K562 (cell line): ENCODE measurements around the gene TMEM184C. TPM values are rescaled to one million over a fixed set of nuclear protein-coding genes. Genes with fewer than 3 reads are reported as not detected.

Source experiments
- ATAC-seq: fragments of 200-7000 bp; cut with Tn5 transposase; 3 replicates; pipeline ENCODE4 v1.9.1; 2020; ENCODE audit warnings: moderate library complexity
- BruUV-seq: library from RNA; stranded (reverse); fragments of 400-500 nt; replicated peaks from 2 replicates; lab custom pipeline; 2021; lab: Mats Ljungman, UMichigan
- CTCF ChIA-PET: fragments of 300-600 bp; formaldehyde crosslinking; extraction: SDS; loops from one replicate; lab custom pipeline; 2021; ENCODE audit warnings: low intra/inter-chr PET ratio; lab: Yijun Ruan, JAX
- POLR2A ChIA-PET: fragments of 300-600, 350-650 bp; sonication (Branson Sonifier 250); formaldehyde crosslinking; extraction: SDS; loops from one replicate; lab custom pipeline; 2021; ENCODE audit warnings: antibody characterized with exemption, inconsistent platforms; lab: Yijun Ruan, JAX
- DNase-seq, 4 experiments: peaks; one replicate each; pipeline versions ENCODE4 v3.0.0 to v3.0.0-alpha.2; 2011 to 2018; ENCODE audit warnings: low spot score in 3 of 4, mixed read lengths in 3 of 4; ENCODE audit errors: extremely low read depth in 1 of 4
- FAIRE-seq: peaks from 2 replicates; lab custom pipeline; 2011; peaks lifted over from hg19 to GRCh38; lab: Jason Lieb, UNC
- H2AFZ ChIP-seq: 2 replicates; pipeline ENCODE4 v1.6.0; 2011; ENCODE audit warnings: low read depth, low read length, control low read depth, inconsistent platforms
- H3K27ac ChIP-seq: fragments of 200-600 bp; 3 replicates; pipeline ENCODE4 v1.8.0; 2011; ENCODE audit warnings: low read depth, mild to moderate bottlenecking, control low read depth, inconsistent platforms, low read length, moderate library complexity, mixed read lengths; ENCODE audit errors: extremely low read depth
- H3K27me3 ChIP-seq, 2 experiments: fragments of 300-600 bp in 1 of 2; 2 replicates in 1 of 2; 3 replicates in 1 of 2; pipeline versions ENCODE4 v1.6.0 to v1.8.0; 2011; ENCODE audit warnings: inconsistent platforms in 2 of 2, low read length in 2 of 2, mild to moderate bottlenecking in 1 of 2, mixed read lengths in 1 of 2, moderate library complexity in 1 of 2; ENCODE audit not compliant: control insufficient read depth in 2 of 2, insufficient read depth in 2 of 2
- H3K36me3 ChIP-seq: fragments of 300-600 bp; 3 replicates; pipeline ENCODE4 v1.8.0; 2011; ENCODE audit warnings: mild to moderate bottlenecking, low read length, inconsistent platforms; ENCODE audit not compliant: control insufficient read depth, insufficient read depth
- H3K4me1 ChIP-seq, 2 experiments: fragments of 200-600 bp in 1 of 2; replicated peaks in 1 of 2; 2 replicates in 1 of 2; 3 replicates in 1 of 2; pipeline versions ENCODE4 v1.5.1 to v1.8.0; 2011; ENCODE audit warnings: inconsistent platforms in 2 of 2, low read length in 2 of 2, mild to moderate bottlenecking in 1 of 2, mixed read lengths in 1 of 2, moderate library complexity in 1 of 2; ENCODE audit not compliant: control insufficient read depth in 2 of 2, insufficient read depth in 2 of 2
- H3K4me2 ChIP-seq: 2 replicates; pipeline ENCODE4 v1.6.1; 2011; ENCODE audit warnings: low read length, control low read depth, inconsistent platforms, mixed read lengths; ENCODE audit not compliant: insufficient read depth
- H3K4me3 ChIP-seq: fragments of 200-600 bp; sonication (generic), shearing (Covaris generic); 2 replicates; pipeline ENCODE4 v1.5.1; 2016; ENCODE audit warnings: control low read depth, inconsistent platforms
- H3K79me2 ChIP-seq: fragments of 200-600 bp; 3 replicates; pipeline ENCODE4 v1.8.0; 2011; ENCODE audit warnings: low read length, inconsistent platforms; ENCODE audit not compliant: control insufficient read depth, insufficient read depth
- H3K9ac ChIP-seq, 2 experiments: 2 replicates each; pipeline versions ENCODE4 v1.6.0 to v1.6.1; 2011; ENCODE audit warnings: low read depth in 2 of 2, low read length in 2 of 2, control low read depth in 1 of 2, inconsistent platforms in 1 of 2, mild to moderate bottlenecking in 1 of 2, mixed read lengths in 1 of 2; ENCODE audit not compliant: insufficient read depth in 1 of 2
- H3K9me1 ChIP-seq: one replicate; pipeline ENCODE4 v1.6.0; 2011; ENCODE audit warnings: inconsistent platforms, mild to moderate bottlenecking, low read length, moderate library complexity; ENCODE audit not compliant: control insufficient read depth, insufficient read depth
- H3K9me3 ChIP-seq: replicated peaks from 2 replicates; pipeline ENCODE4 v1.5.1; 2011; ENCODE audit warnings: low read depth, low read length, inconsistent platforms; ENCODE audit not compliant: control insufficient read depth, insufficient read depth
- H4K20me1 ChIP-seq: replicated peaks from 2 replicates; pipeline ENCODE4 v1.6.1; 2011; ENCODE audit warnings: low read length, inconsistent platforms, mixed read lengths; ENCODE audit not compliant: control insufficient read depth, insufficient read depth
- BMI1 ChIP-seq: fragments of 150-350 bp; IDR thresholded peaks from 2 replicates; pipeline ENCODE4 v1.6.1; 2014; ENCODE audit warnings: low read length
- DMBX1 ChIP-seq: fragments of 250-450 bp; sonication (Bioruptor Pico); IDR thresholded peaks from 2 replicates; pipeline ENCODE4 v1.8.0; 2022; ENCODE audit warnings: inconsistent platforms, mild to moderate bottlenecking, moderate library complexity, borderline replicate concordance
- GABPB2 ChIP-seq: fragments of 250-450 bp; sonication (Bioruptor Pico); conservative IDR thresholded peaks from 2 replicates; pipeline ENCODE4 v1.5.1; 2021; ENCODE audit warnings: mild to moderate bottlenecking
- HCFC1 ChIP-seq: IDR thresholded peaks from 2 replicates; pipeline ENCODE4 v1.6.1; 2012; ENCODE audit warnings: low read depth, low read length, improper control_type of control experiment
- JUN ChIP-seq, 2 experiments: sonication (generic) in 1 of 2; formaldehyde crosslinking in 1 of 2; IDR thresholded peaks; 2 replicates each; pipeline versions ENCODE4 v1.6.1 to v1.8.0; 2012 to 2022; ENCODE audit warnings: borderline replicate concordance in 2 of 2, mild to moderate bottlenecking in 2 of 2, improper control_type of control experiment in 1 of 2, low read depth in 1 of 2, low read length in 1 of 2, missing genetic modification reagents in 1 of 2
- KDM4B ChIP-seq, 2 experiments: fragments of 450-650 bp in 1 of 2; sonication (generic) in 1 of 2; IDR thresholded peaks; 2 replicates each; pipeline ENCODE4 v1.6.1; 2016 to 2017; ENCODE audit warnings: borderline replicate concordance in 2 of 2, antibody characterized with exemption in 1 of 2, low read depth in 1 of 2, mild to moderate bottlenecking in 1 of 2
- KLF16 ChIP-seq: IDR thresholded peaks from 2 replicates; pipeline ENCODE4 v1.6.1; 2016; ENCODE audit warnings: antibody characterized with exemption
- NELFE ChIP-seq: IDR thresholded peaks from 2 replicates; pipeline ENCODE4 v1.6.1; 2011; ENCODE audit warnings: mild to moderate bottlenecking; ENCODE audit not compliant: insufficient read depth, insufficient read length
- POLR2H ChIP-seq: IDR thresholded peaks from 2 replicates; pipeline ENCODE4 v1.6.1; 2016; ENCODE audit warnings: missing genetic modification characterization, low read depth, mild to moderate bottlenecking, control low read depth, missing compliant biosample characterization, moderate library complexity
- SPI1 ChIP-seq: IDR thresholded peaks from 2 replicates; pipeline ENCODE4 v1.6.1; 2011; ENCODE audit warnings: low read depth, low read length, control low read depth, borderline replicate concordance
- TAF1 ChIP-seq: IDR thresholded peaks from 2 replicates; pipeline ENCODE4 v1.6.1; 2011; ENCODE audit warnings: mild to moderate bottlenecking, low read length, moderate library complexity; ENCODE audit not compliant: insufficient read depth, control insufficient read depth, severe bottlenecking; ENCODE audit errors: extremely low read depth
- ZNF785 ChIP-seq: fragments of 250-450 bp; sonication (Bioruptor Pico); IDR thresholded peaks from 2 replicates; pipeline ENCODE4 v1.4.0; 2020; ENCODE audit warnings: mild to moderate bottlenecking
- in situ Hi-C: fragments of 300-500 bp; cut with MboI; formaldehyde crosslinking; loops from 4 replicates; pipeline ENCODE4 v1.15.0; 2018; ENCODE audit warnings: inconsistent platforms, mixed read lengths
- intact Hi-C: fragments of 100-400 bp; cut with micrococcal nuclease; formaldehyde crosslinking; loops from 2 replicates; pipeline ENCODE4 v1.14.2; 2022
- polyA plus RNA-seq, 8 experiments: library from polyadenylated mRNA; depleted of rRNA in 4 of 8; stranded (reverse) in 5 of 8; unstranded in 3 of 8; fragments of >200 nt; fragmentation: Nextera tagmentation in 2 of 8; fragmentation: Illumina TruSeq in 1 of 8; extraction: Ambion mirVana in 2 of 8; extraction: Trizol in 1 of 8; gene quantifications; 2 replicates each; pipeline versions ENCODE4 v1.2.1 to v1.2.3, GENCODE V29; 2011 to 2014; ENCODE audit warnings: inconsistent platforms in 1 of 8, missing spikeins in 1 of 8
- total RNA-seq, 7 experiments: library from RNA; depleted of rRNA in 6 of 7; stranded (reverse); fragments of >200 nt in 6 of 7; fragmentation: Illumina TruSeq in 2 of 7; extraction: Trizol in 2 of 7; gene quantifications; 2 replicates each; pipeline versions ENCODE4 v1.2.1 to v1.2.3, GENCODE V29; 2011 to 2021; ENCODE audit warnings: low replicate concordance in 1 of 7
- TF ChIP-seq, protein P1 (sequence below): fragments of 450-650 bp; formaldehyde crosslinking; IDR thresholded peaks from 2 replicates; pipeline ENCODE4 v1.4.0; 2022; ENCODE audit warnings: missing genetic modification characterization
- TF ChIP-seq, protein P2 (sequence below): fragments of 450-650 bp; formaldehyde crosslinking; IDR thresholded peaks from 2 replicates; pipeline ENCODE4 v1.4.0; 2020; ENCODE audit warnings: mild to moderate bottlenecking, moderate library complexity

The TMEM184C gene
- total and polyA plus RNA-seq, 9 of the 15 experiments (the other 6 are each of a cell fraction or from before 2014, with no cell fraction given): 3.9 to 24.2 (median 18.2) TPM

DNA sequence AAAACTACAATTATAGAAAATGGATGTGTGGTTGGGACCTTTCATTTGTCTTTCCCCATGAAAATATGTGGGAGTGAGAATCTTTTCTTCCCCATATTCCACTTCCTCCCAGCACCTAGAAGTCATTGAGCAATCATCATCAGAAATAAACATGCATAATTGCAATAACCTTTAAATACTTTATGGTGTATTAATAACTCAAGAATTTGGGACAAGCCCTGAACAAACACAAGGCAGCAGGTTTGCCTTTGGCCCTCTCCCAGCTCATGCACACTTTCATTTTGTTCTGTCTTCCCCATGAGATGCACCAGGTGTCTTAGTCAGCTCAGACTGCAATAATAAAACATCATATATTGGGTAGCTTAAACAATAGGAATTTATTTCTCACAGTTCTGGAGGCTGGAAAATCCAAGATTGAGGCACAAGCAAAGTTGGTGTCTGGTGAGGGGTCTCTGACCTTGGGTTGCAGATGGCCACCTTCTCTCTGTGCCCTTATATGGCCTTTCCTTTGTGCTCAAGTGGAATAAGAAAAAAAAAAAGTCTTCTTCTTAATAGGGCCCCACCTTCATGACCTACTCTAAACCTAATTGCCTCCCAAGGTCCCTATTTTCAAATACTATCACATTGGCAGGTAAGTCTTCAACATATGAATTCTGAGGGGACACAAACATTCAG lies 34.7 kb upstream of the TMEM184C start:
- Histone ChIP-seq H4K20me1 (no peaks in the 10 kb centered on the region), H3K9me3 (no peaks in the 10 kb centered on the region), H3K27ac (no peak overlapping the region)
- TF ChIP-seq HCFC1 (no peak), JUN (IDR thresholded peaks at IDR 0.05; ENCODE audit: borderline replicate concordance, low read depth, low read length) (no peak), JUN (CRISPR knock-in tag; IDR thresholded peaks at IDR 0.05; ENCODE audit: borderline replicate concordance) (no peak), GABPB2 (no peak), SPI1 (no peak), BMI1 (no peak), POLR2H (tag) (no peak), KLF16 (no peak), DMBX1 (no peak), ZNF785 (no peak), TAF1 (no peak), KDM4B (IDR thresholded peaks at IDR 0.05; ENCODE audit: borderline replicate concordance in 2 of 2, low read depth in 1 of 2) (no peak), NELFE (no peak)
- TF ChIP-seq, protein P1, sequence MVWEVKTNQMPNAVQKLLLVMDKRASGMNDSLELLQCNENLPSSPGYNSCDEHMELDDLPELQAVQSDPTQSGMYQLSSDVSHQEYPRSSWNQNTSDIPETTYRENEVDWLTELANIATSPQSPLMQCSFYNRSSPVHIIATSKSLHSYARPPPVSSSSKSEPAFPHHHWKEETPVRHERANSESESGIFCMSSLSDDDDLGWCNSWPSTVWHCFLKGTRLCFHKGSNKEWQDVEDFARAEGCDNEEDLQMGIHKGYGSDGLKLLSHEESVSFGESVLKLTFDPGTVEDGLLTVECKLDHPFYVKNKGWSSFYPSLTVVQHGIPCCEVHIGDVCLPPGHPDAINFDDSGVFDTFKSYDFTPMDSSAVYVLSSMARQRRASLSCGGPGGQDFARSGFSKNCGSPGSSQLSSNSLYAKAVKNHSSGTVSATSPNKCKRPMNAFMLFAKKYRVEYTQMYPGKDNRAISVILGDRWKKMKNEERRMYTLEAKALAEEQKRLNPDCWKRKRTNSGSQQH (CRISPR knock-in tag): no peak
- TF ChIP-seq, protein P2, sequence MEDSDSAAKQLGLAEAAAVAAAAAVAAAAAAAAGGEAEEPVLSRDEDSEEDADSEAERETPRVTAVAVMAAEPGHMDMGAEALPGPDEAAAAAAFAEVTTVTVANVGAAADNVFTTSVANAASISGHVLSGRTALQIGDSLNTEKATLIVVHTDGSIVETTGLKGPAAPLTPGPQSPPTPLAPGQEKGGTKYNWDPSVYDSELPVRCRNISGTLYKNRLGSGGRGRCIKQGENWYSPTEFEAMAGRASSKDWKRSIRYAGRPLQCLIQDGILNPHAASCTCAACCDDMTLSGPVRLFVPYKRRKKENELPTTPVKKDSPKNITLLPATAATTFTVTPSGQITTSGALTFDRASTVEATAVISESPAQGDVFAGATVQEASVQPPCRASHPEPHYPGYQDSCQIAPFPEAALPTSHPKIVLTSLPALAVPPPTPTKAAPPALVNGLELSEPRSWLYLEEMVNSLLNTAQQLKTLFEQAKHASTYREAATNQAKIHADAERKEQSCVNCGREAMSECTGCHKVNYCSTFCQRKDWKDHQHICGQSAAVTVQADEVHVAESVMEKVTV: no peak
- TF ChIP-seq, all 486 proteins: peak for 0
- ATAC-seq: no peak
- H3K4me1 ChIP-seq: peaks cover 0 to 2% of the 10 kb centered on the region in 2 experiments; a peak in 2 of 5 replicates
- no peaks in the 10 kb centered on the region for H3K36me3 ChIP-seq
- CTCF ChIA-PET: no interaction called here
- no peak overlapping the region for H3K4me3 ChIP-seq
- H3K9ac ChIP-seq: no peak overlapping the region
- POLR2A ChIA-PET: no interaction called here
- intact Hi-C loops (no loop called here), in situ Hi-C loops (loop anchor here (25.0 kb wide), 1 partner anchor 570 kb away; no protein-coding TSS in a partner anchor)
- H2AFZ ChIP-seq: no peak overlapping the region
- no peak for FAIRE-seq
- no peaks in the 10 kb centered on the region for H3K79me2 ChIP-seq
- no peaks in the 10 kb centered on the region for H3K27me3 ChIP-seq
- H3K4me2 ChIP-seq: no peak overlapping the region
- BruUV-seq: no TSS peak
- no peaks in the 10 kb centered on the region for H3K9me1 ChIP-seq
- no peak for DNase-seq
